GM12864 (cell line): ENCODE results near the gene CCDC157.

ENCODE experiments used
- DNase-seq: peaks from one replicate; pipeline ENCODE4 v3.0.0-alpha.2; 2011; ENCODE audit warnings: low read depth
- H3K4me3 ChIP-seq: 2 replicates; pipeline ENCODE4 v1.5.1; 2011; ENCODE audit warnings: mild to moderate bottlenecking, low read depth, low read length, control low read depth
- TF ChIP-seq, protein P1 (sequence below): IDR thresholded peaks from 2 replicates; pipeline ENCODE4 v1.5.1; 2011; ENCODE audit warnings: low read depth, mild to moderate bottlenecking, moderate library complexity, low read length, control low read depth, inconsistent platforms; ENCODE audit errors: missing control alignments

The CCDC157 gene

DNA sequence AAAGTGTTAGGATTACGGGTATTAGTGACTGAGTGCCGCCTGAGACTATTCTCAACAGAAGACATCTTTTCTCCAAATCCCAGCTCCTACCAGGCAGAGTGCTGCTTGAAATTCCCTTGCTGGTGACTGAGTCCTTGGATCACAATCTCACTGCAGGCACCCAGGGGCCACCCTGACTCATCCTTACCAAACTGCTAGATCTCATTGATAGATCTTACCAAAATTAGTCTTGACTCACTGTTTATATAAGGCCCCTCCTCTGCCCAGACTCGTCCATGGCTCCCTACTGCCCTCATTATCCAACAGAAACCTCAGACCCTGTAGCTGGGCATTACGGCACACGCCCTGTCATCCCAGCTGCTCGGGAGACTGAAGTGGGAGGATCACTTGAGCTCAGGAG lies 44.8 kb upstream of the CCDC157 start:
- DNase-seq: no peak
- H3K4me3 ChIP-seq: no peak overlapping the region
- TF ChIP-seq, protein P1, sequence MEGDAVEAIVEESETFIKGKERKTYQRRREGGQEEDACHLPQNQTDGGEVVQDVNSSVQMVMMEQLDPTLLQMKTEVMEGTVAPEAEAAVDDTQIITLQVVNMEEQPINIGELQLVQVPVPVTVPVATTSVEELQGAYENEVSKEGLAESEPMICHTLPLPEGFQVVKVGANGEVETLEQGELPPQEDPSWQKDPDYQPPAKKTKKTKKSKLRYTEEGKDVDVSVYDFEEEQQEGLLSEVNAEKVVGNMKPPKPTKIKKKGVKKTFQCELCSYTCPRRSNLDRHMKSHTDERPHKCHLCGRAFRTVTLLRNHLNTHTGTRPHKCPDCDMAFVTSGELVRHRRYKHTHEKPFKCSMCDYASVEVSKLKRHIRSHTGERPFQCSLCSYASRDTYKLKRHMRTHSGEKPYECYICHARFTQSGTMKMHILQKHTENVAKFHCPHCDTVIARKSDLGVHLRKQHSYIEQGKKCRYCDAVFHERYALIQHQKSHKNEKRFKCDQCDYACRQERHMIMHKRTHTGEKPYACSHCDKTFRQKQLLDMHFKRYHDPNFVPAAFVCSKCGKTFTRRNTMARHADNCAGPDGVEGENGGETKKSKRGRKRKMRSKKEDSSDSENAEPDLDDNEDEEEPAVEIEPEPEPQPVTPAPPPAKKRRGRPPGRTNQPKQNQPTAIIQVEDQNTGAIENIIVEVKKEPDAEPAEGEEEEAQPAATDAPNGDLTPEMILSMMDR: no peak

DNA sequence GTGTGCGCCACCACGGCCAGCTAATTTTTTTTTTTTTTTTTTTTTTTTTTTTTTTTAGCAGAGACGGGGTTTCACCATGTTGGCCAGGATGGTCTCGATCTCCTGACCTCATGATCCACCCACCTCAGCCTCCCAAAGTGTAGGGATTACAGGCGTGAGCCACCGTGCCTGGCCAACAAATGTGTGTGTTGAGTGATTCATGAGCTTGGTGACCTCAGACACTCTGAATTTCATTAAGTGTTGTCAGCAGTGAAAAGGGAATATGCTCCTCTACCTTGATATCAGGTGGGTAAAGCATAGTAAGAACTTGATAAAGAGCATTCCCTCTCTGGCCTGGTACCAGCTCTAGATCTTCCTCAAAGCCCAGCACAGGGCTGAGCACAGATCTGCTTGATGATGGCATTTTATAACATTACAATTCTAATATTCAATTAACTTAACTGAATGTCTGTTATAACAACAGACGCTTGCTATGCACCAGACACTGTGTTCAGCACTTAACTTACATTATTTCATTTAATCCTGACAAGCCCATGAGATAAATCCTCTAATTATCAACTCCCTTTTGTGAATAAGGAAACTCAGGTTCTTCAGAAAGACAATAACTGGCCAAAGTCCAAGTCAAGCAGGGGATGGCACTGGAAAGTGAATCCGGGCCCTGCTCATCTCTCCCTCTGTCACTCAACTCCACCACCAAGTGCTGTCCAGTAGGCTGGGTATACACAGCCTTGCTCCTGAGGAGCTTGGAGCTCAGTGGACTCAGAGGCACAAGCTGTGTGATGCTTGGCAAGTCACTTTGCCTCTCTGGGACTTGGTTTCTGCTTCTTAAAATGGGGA lies 43.1 kb upstream of the CCDC157 start:
- TF ChIP-seq, protein P1: no peak
- no peak overlapping the region for H3K4me3 ChIP-seq
- no peak for DNase-seq

DNA sequence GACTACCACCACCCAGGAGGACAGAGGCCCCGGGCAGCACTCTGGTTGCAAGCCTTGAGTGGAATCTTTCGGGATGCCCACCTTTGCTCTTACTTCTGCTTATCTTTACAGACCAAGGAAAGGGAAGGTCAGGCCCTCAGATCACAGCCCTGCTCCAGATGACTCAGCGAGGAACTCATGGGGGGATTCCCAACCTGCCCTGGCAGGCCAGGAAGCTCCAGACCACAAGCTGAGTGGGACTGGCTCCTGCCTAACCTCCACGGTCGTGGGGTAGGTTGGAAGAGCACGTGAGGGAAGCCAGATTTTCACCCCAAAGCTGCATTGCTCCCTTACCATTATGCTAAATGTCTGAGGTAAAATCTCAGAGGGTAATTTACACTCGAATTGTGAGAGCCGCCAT lies 41.9 kb upstream of the CCDC157 start:
- peak; percentile 61 for DNase-seq
- no peak overlapping the region for H3K4me3 ChIP-seq
- TF ChIP-seq, protein P1: no peak

DNA sequence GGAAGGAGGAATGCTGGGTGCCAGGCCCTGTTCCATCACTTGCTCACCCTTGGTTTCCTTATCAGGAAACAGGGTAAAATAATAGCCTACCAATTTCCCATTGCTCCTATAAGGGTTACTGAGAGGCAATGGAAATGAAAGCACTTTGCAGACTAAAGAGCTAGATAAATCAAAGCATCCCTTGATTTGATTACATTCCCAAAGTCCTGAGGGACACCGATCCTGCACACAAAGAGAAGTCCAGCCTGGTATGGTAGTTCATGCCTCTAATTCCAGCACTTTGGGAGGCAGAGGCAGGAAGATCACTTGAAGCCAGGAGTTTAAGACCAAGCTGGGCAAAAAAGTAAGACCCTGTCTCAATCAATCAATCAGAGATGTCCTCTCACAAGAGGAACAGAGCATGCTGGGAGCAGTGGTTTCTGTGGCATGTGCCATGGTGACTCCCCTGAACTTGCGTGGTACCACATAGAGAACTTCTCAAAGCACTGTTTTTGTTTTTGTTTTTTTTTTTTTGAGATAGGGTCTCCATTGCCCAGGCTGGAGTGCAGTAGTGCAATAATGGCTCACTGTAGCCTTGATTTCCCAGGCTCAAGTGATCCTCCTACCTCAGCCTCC lies 40.7 kb upstream of the CCDC157 start:
- DNase-seq: no peak
- TF ChIP-seq, protein P1: no peak
- H3K4me3 ChIP-seq: no peak overlapping the region

DNA sequence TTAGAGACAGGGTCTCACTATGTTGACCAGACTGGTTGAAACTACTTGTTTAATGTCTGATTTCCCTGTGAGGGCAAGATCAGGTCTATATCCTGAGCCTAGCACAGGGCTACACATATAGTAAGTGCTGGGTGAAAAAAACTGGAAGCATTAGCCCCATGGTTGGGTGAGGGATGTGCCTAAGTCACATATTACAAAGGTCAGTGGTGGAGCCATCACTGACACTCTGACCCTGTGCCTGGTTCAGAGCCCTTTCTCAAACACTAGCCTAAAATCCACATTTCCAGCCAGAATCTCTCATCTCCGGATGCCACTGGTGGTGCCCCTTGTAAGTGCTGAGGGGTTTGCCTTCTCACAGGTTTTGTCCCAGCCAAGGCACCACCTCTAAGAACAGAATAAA lies 39.0 kb upstream of the CCDC157 start:
- DNase-seq: no peak
- TF ChIP-seq, protein P1: no peak
- H3K4me3 ChIP-seq: no peak overlapping the region

DNA sequence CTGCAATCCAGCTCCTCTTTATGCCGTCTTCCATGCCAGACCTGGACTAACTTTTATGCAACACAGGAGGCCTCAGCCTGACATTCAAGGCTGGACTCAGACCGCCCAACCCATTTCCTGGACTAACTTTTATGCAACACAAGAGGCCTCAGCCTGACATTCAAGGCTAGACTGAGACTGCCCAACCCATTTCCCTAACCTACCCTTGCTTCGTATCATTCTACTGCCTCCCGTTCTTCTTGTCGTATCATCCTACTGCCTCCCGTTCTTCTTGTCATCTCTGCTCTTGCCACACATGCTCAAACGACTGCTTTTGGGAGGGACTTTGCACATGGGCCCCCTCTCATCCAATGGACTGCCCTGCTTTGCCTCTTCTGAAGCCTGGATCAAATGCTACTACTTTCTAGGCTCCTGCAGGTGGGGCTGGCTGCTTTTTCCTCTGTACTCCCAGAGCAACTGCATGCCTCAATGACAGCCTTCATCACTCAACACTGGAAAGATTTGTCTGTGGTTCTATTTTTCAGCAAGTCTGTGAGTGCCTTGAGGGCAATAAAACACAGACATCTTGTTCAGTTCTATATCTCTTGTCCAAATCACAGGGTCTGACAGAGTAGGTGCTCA lies 37.9 kb upstream of the CCDC157 start:
- TF ChIP-seq, protein P1: no peak
- no peak overlapping the region for H3K4me3 ChIP-seq
- no peak for DNase-seq
